Liver (tissue), 3 donors: Measurements from ENCODE around the gene OOSP3.

Source experiments
- ATF3 ChIP-seq: IDR thresholded peaks from 2 replicates; pipeline ENCODE4 v1.6.1; 2016; ENCODE audit warnings: antibody characterized with exemption
- GABPA ChIP-seq, 2 donors: IDR thresholded peaks in 1 of 2; conservative IDR thresholded peaks in 1 of 2; 2 replicates each; pipeline ENCODE4 v1.6.1; 2016; ENCODE audit warnings: antibody characterized with exemption in 2 of 2, mild to moderate bottlenecking in 1 of 2, moderate library complexity in 1 of 2
- MAX ChIP-seq: IDR thresholded peaks from 2 replicates; pipeline ENCODE4 v1.6.1; 2016; ENCODE audit warnings: antibody characterized with exemption
- NR2F2 ChIP-seq: IDR thresholded peaks from 2 replicates; pipeline ENCODE4 v1.6.1; 2016; ENCODE audit warnings: antibody characterized with exemption
- RAD21 ChIP-seq, 2 donors: IDR thresholded peaks; 2 replicates each; pipeline ENCODE4 v1.6.1; 2016; ENCODE audit warnings: antibody characterized with exemption in 2 of 2, mild to moderate bottlenecking in 2 of 2
- SP1 ChIP-seq: IDR thresholded peaks from 2 replicates; pipeline ENCODE4 v1.6.1; 2018; ENCODE audit warnings: antibody characterized with exemption, mild to moderate bottlenecking
- TAF1 ChIP-seq: conservative IDR thresholded peaks from 2 replicates; pipeline ENCODE4 v1.6.1; 2016; ENCODE audit warnings: antibody characterized with exemption, mild to moderate bottlenecking
- TF ChIP-seq, protein P1 (sequence below): IDR thresholded peaks from 2 replicates; pipeline ENCODE4 v1.6.1; 2016; ENCODE audit warnings: antibody characterized with exemption, mild to moderate bottlenecking
- TF ChIP-seq, protein P2 (sequence below): fragments of 150-350 bp; IDR thresholded peaks from 2 replicates; pipeline ENCODE4 v1.5.1; 2017; ENCODE audit warnings: improper control_type of control experiment, low read depth, low read length; ENCODE audit not compliant: missing input control
- donor health status: healthy.
- donor health status: healthy.

- TF ChIP-seq, protein P1, sequence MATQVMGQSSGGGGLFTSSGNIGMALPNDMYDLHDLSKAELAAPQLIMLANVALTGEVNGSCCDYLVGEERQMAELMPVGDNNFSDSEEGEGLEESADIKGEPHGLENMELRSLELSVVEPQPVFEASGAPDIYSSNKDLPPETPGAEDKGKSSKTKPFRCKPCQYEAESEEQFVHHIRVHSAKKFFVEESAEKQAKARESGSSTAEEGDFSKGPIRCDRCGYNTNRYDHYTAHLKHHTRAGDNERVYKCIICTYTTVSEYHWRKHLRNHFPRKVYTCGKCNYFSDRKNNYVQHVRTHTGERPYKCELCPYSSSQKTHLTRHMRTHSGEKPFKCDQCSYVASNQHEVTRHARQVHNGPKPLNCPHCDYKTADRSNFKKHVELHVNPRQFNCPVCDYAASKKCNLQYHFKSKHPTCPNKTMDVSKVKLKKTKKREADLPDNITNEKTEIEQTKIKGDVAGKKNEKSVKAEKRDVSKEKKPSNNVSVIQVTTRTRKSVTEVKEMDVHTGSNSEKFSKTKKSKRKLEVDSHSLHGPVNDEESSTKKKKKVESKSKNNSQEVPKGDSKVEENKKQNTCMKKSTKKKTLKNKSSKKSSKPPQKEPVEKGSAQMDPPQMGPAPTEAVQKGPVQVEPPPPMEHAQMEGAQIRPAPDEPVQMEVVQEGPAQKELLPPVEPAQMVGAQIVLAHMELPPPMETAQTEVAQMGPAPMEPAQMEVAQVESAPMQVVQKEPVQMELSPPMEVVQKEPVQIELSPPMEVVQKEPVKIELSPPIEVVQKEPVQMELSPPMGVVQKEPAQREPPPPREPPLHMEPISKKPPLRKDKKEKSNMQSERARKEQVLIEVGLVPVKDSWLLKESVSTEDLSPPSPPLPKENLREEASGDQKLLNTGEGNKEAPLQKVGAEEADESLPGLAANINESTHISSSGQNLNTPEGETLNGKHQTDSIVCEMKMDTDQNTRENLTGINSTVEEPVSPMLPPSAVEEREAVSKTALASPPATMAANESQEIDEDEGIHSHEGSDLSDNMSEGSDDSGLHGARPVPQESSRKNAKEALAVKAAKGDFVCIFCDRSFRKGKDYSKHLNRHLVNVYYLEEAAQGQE = no peak
- TF ChIP-seq, protein P2, sequence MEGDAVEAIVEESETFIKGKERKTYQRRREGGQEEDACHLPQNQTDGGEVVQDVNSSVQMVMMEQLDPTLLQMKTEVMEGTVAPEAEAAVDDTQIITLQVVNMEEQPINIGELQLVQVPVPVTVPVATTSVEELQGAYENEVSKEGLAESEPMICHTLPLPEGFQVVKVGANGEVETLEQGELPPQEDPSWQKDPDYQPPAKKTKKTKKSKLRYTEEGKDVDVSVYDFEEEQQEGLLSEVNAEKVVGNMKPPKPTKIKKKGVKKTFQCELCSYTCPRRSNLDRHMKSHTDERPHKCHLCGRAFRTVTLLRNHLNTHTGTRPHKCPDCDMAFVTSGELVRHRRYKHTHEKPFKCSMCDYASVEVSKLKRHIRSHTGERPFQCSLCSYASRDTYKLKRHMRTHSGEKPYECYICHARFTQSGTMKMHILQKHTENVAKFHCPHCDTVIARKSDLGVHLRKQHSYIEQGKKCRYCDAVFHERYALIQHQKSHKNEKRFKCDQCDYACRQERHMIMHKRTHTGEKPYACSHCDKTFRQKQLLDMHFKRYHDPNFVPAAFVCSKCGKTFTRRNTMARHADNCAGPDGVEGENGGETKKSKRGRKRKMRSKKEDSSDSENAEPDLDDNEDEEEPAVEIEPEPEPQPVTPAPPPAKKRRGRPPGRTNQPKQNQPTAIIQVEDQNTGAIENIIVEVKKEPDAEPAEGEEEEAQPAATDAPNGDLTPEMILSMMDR = no peak
- no peak for TF ChIP-seq GABPA (IDR thresholded peaks at IDR 0.05 in 1 of 2, conservative IDR thresholded peaks at IDR 0.05 in 1 of 2)
- no peak for TF ChIP-seq ATF3
- TF ChIP-seq RAD21 (IDR thresholded peaks at IDR 0.05) = no peak
- no peak for TF ChIP-seq MAX
- TF ChIP-seq SP1 = no peak
- no peak for TF ChIP-seq TAF1
- TF ChIP-seq NR2F2 = no peak
Measured at GRCh38 chr11:59839615-59840014, 39.0 kb upstream of the OOSP3 start.
